ENCODE data around the gene UBQLN1. TPM values are rescaled to one million over a fixed set of nuclear protein-coding genes. Genes with fewer than 3 reads are reported as not detected.

UBQLN1 gene
- total RNA-seq, 4 donors from 2014 or later = 112 to 123 (median 119) TPM

GRCh38 chr9:83665580-83666200 lies 42.1 kb downstream of the UBQLN1 start:
- H3K4me1 ChIP-seq = peaks cover 0 to 7% (median 0%) of the 10 kb centered on the region in 4 donors
- WGBS = 68% methylated on average over 5 of the region's 5 CpGs
- H3K4me3 ChIP-seq = no peak overlapping the region
- no peak for DNase-seq (ENCODE audit: extremely low spot score)
- H3K36me3 ChIP-seq = peaks cover 21 to 74% (median 58%) of the 10 kb centered on the region in 4 donors
- intact Hi-C loops (cut with DNase I) = no loop called here
- no peak overlapping the region for H3K27ac ChIP-seq (replicated peaks in 1 of 4)
- no peak for TF ChIP-seq CTCF (IDR thresholded peaks at IDR 0.05)
- TF ChIP-seq POLR2A (IDR thresholded peaks at IDR 0.05; ENCODE audit: low read depth) = no peak
- no peak for TF ChIP-seq EP300 (IDR thresholded peaks at IDR 0.05)
- TF ChIP-seq POLR2AphosphoS5 (IDR thresholded peaks at IDR 0.05) = no peak
- no peaks in the 10 kb centered on the region for H3K27me3 ChIP-seq
- H3K9me3 ChIP-seq = no peaks in the 10 kb centered on the region

GRCh38 chr9:83662933-83663332 lies 44.8 kb downstream of the UBQLN1 start:
- Histone ChIP-seq H3K27me3 (no peaks in the 10 kb centered on the region), H3K4me1 (peaks cover 0 to 7% (median 0%) of the 10 kb centered on the region in 4 donors), H3K9me3 (no peaks in the 10 kb centered on the region), H3K36me3 (peaks cover 30 to 76% (median 70%) of the 10 kb centered on the region in 4 donors), H3K27ac (replicated peaks in 1 of 4) (no peak overlapping the region), H3K4me3 (no peak overlapping the region)
- TF ChIP-seq CTCF (IDR thresholded peaks at IDR 0.05) (no peak), POLR2AphosphoS5 (IDR thresholded peaks at IDR 0.05) (no peak), EP300 (IDR thresholded peaks at IDR 0.05) (no peak), POLR2A (IDR thresholded peaks at IDR 0.05; ENCODE audit: low read depth) (no peak)
- DNase-seq (ENCODE audit: extremely low spot score) = no peak
- WGBS = 95% methylated on average over 3 of the region's 3 CpGs
- intact Hi-C loops (cut with DNase I) = no loop called here

- DNase-seq (ENCODE audit: extremely low spot score) = no peak
- Histone ChIP-seq H3K27ac (replicated peaks in 1 of 4) (no peak overlapping the region), H3K36me3 (peaks cover 27 to 99% (median 86%) of the 10 kb centered on the region in 4 donors), H3K9me3 (no peaks in the 10 kb centered on the region), H3K27me3 (no peaks in the 10 kb centered on the region), H3K4me1 (no peaks in the 10 kb centered on the region), H3K4me3 (no peak overlapping the region)
- 90% methylated on average over 6 of the region's 6 CpGs for WGBS
- intact Hi-C loops (cut with DNase I) = no loop called here
- TF ChIP-seq POLR2A (IDR thresholded peaks at IDR 0.05; ENCODE audit: low read depth) (no peak), EP300 (IDR thresholded peaks at IDR 0.05) (no peak), CTCF (IDR thresholded peaks at IDR 0.05) (no peak), POLR2AphosphoS5 (IDR thresholded peaks at IDR 0.05) (no peak)
Observed at GRCh38 chr9:83656952-83657351, 50.8 kb downstream of the UBQLN1 start.

- no peaks in the 10 kb centered on the region for H3K4me1 ChIP-seq
- no peak overlapping the region for H3K27ac ChIP-seq (replicated peaks in 1 of 4)
- 100% methylated on average over 2 of the region's 2 CpGs for WGBS
- H3K27me3 ChIP-seq = no peaks in the 10 kb centered on the region
- no peak overlapping the region for H3K4me3 ChIP-seq
- peaks cover 27 to 99% (median 86%) of the 10 kb centered on the region in 4 donors for H3K36me3 ChIP-seq
- no peaks in the 10 kb centered on the region for H3K9me3 ChIP-seq
- no peak for DNase-seq (ENCODE audit: extremely low spot score)
- intact Hi-C loops (cut with DNase I) = no loop called here
- TF ChIP-seq POLR2A (IDR thresholded peaks at IDR 0.05; ENCODE audit: low read depth) (no peak), CTCF (IDR thresholded peaks at IDR 0.05) (no peak), EP300 (IDR thresholded peaks at IDR 0.05) (no peak), POLR2AphosphoS5 (IDR thresholded peaks at IDR 0.05) (no peak)
Observed at GRCh38 chr9:83656032-83656680, 51.6 kb downstream of the UBQLN1 start.
